A549 (cell line): Measurements from ENCODE around the gene EPB41L5.

Experiments
- HOXB13 ChIP-seq: fragments of 250-450 bp; sonication (Bioruptor Pico); IDR thresholded peaks from 2 replicates; pipeline ENCODE4 v1.5.0; 2020; ENCODE audit warnings: low read depth, mild to moderate bottlenecking, moderate library complexity
- POLR2A ChIP-seq: IDR thresholded peaks from 2 replicates; pipeline ENCODE4 v1.6.1; 2012; ENCODE audit warnings: mild to moderate bottlenecking, low read length
- RARB ChIP-seq: fragments of 250-450 bp; sonication (Bioruptor Pico); IDR thresholded peaks from 2 replicates; pipeline ENCODE4 v1.8.0; 2021; ENCODE audit warnings: mild to moderate bottlenecking, moderate library complexity
- TF ChIP-seq, protein P1 (sequence below): fragments of >200 bp; sonication (Bioruptor Twin); formaldehyde crosslinking; IDR thresholded peaks from 3 replicates; pipeline ENCODE4 v1.5.1; 2016
- TF ChIP-seq, protein P2 (sequence below): fragments of 150-350 bp; IDR thresholded peaks from 2 replicates; pipeline ENCODE4 v1.6.1; 2014; ENCODE audit warnings: low read depth, mild to moderate bottlenecking, low read length

DNA sequence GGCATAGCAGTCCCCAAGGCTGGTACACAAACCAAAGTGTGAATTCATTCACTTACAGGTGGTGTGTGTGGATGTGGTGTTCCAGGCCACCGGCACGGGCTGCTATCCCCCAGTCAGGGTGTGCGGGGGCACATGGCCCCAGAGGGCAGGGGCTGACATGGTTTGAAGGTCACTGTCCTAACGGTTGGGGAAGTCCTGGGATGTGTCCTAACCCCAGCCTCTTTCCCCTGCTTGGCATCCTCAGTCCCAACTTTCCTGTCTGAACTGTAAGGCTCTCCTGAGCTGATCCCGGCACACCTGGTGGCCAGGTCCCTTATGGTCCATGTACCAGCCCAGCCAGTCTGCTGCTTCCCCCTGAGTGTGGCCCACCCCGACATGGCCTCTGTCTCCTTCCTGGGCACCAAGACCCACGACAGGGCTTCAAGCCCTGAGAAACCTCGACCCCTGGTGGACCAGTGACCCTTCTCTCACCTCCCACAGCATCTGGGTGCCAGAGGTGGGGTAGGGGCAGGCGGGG, 212.7 kb downstream of the EPB41L5 start:
- TF ChIP-seq POLR2A = no peak
- TF ChIP-seq HOXB13 (CRISPR knock-in tag) = no peak
- TF ChIP-seq, protein P1, sequence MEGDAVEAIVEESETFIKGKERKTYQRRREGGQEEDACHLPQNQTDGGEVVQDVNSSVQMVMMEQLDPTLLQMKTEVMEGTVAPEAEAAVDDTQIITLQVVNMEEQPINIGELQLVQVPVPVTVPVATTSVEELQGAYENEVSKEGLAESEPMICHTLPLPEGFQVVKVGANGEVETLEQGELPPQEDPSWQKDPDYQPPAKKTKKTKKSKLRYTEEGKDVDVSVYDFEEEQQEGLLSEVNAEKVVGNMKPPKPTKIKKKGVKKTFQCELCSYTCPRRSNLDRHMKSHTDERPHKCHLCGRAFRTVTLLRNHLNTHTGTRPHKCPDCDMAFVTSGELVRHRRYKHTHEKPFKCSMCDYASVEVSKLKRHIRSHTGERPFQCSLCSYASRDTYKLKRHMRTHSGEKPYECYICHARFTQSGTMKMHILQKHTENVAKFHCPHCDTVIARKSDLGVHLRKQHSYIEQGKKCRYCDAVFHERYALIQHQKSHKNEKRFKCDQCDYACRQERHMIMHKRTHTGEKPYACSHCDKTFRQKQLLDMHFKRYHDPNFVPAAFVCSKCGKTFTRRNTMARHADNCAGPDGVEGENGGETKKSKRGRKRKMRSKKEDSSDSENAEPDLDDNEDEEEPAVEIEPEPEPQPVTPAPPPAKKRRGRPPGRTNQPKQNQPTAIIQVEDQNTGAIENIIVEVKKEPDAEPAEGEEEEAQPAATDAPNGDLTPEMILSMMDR = no peak
- TF ChIP-seq, protein P2, sequence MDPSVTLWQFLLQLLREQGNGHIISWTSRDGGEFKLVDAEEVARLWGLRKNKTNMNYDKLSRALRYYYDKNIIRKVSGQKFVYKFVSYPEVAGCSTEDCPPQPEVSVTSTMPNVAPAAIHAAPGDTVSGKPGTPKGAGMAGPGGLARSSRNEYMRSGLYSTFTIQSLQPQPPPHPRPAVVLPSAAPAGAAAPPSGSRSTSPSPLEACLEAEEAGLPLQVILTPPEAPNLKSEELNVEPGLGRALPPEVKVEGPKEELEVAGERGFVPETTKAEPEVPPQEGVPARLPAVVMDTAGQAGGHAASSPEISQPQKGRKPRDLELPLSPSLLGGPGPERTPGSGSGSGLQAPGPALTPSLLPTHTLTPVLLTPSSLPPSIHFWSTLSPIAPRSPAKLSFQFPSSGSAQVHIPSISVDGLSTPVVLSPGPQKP = no peak
- no peak for TF ChIP-seq RARB (CRISPR knock-in tag)
